HepG2 (cell line): ENCODE data around the gene CIBAR2. TPM values are rescaled to one million over a fixed set of nuclear protein-coding genes. Genes with fewer than 3 reads are reported as not detected.

ENCODE experiments used
- CREM ChIP-seq, 2 experiments: sonication (generic) in 1 of 2; formaldehyde crosslinking in 1 of 2; IDR thresholded peaks; 2 replicates each; pipeline versions ENCODE4 v1.4.0 to v1.6.1; 2016 to 2020; ENCODE audit warnings: antibody characterized with exemption in 1 of 2, mild to moderate bottlenecking in 1 of 2, missing genetic modification reagents in 1 of 2
- HNF4A ChIP-seq: sonication (generic); formaldehyde crosslinking; IDR thresholded peaks from 2 replicates; pipeline ENCODE4 v1.4.0; 2020; ENCODE audit warnings: missing genetic modification reagents
- HOXA3 ChIP-seq: sonication (generic); formaldehyde crosslinking; IDR thresholded peaks from 2 replicates; pipeline ENCODE4 v1.5.0; 2020; ENCODE audit warnings: missing genetic modification reagents
- KDM1A ChIP-seq: IDR thresholded peaks from 2 replicates; pipeline ENCODE4 v1.6.1; 2016; ENCODE audit warnings: missing compliant biosample characterization
- KDM3A ChIP-seq: IDR thresholded peaks from 2 replicates; pipeline ENCODE4 v1.6.1; 2018; ENCODE audit warnings: low read depth, missing compliant biosample characterization
- MAFK ChIP-seq, 2 experiments: IDR thresholded peaks in 1 of 2; conservative IDR thresholded peaks in 1 of 2; 2 replicates each; pipeline ENCODE4 v1.6.1; 2011; ENCODE audit warnings: improper control_type of control experiment in 2 of 2, low read length in 2 of 2
- MATR3 ChIP-seq: sonication (generic); formaldehyde crosslinking; IDR thresholded peaks from 2 replicates; pipeline ENCODE4 v1.4.0; 2020; ENCODE audit warnings: missing genetic modification reagents
- NFE2 ChIP-seq: sonication (generic); formaldehyde crosslinking; IDR thresholded peaks from 2 replicates; pipeline ENCODE4 v1.4.0; 2020; ENCODE audit warnings: missing genetic modification reagents
- NR2C2 ChIP-seq: sonication (generic); formaldehyde crosslinking; IDR thresholded peaks from 2 replicates; pipeline ENCODE4 v1.4.0; 2020; ENCODE audit warnings: missing genetic modification reagents, mild to moderate bottlenecking, moderate library complexity, borderline replicate concordance
- SMAD1 ChIP-seq: sonication (generic); formaldehyde crosslinking; IDR thresholded peaks from 2 replicates; pipeline ENCODE4 v1.4.0; 2020; ENCODE audit warnings: missing genetic modification reagents, low read depth, mild to moderate bottlenecking, borderline replicate concordance
- XBP1 ChIP-seq: sonication (generic); formaldehyde crosslinking; IDR thresholded peaks from 2 replicates; pipeline ENCODE4 v1.5.0; 2020; ENCODE audit warnings: missing genetic modification reagents
- ZFP90 ChIP-seq: sonication (generic); formaldehyde crosslinking; IDR thresholded peaks from 2 replicates; pipeline ENCODE4 v1.8.0; 2022; ENCODE audit warnings: missing genetic modification reagents, mild to moderate bottlenecking, inconsistent platforms, borderline replicate concordance
- ZNF235 ChIP-seq: sonication (generic); formaldehyde crosslinking; IDR thresholded peaks from 2 replicates; pipeline ENCODE4 v1.8.1; 2023; ENCODE audit warnings: mild to moderate bottlenecking, missing genetic modification reagents, borderline replicate concordance
- ZNF3 ChIP-seq: IDR thresholded peaks from 2 replicates; pipeline ENCODE4 v1.7.0; 2017; ENCODE audit warnings: inconsistent platforms
- ZNF350 ChIP-seq: sonication (generic); formaldehyde crosslinking; IDR thresholded peaks from 2 replicates; pipeline ENCODE4 v1.4.0; 2020; ENCODE audit warnings: mild to moderate bottlenecking, low read depth, missing genetic modification reagents, borderline replicate concordance
- ZNF678 ChIP-seq: sonication (generic); formaldehyde crosslinking; IDR thresholded peaks from 2 replicates; pipeline ENCODE4 v1.4.0; 2020; ENCODE audit warnings: mild to moderate bottlenecking, missing genetic modification reagents
- ZNF773 ChIP-seq: sonication (generic); formaldehyde crosslinking; IDR thresholded peaks from 2 replicates; pipeline ENCODE4 v1.4.0; 2020; ENCODE audit warnings: missing genetic modification reagents, borderline replicate concordance
- polyA plus RNA-seq, 8 experiments: library from polyadenylated mRNA; depleted of rRNA in 3 of 8; stranded (reverse) in 7 of 8; unstranded in 1 of 8; fragments of >200 nt; fragmentation: Illumina TruSeq in 4 of 8; extraction: Trizol in 4 of 8; gene quantifications; 2 replicates each; pipeline versions ENCODE4 v1.2.1 to v1.2.3, GENCODE V29; 2011 to 2016; ENCODE audit warnings: low read depth in 4 of 8, missing spikeins in 1 of 8, mixed read lengths in 1 of 8; ENCODE audit not compliant: insufficient read depth in 1 of 8
- total RNA-seq, 5 experiments: library from RNA; depleted of rRNA; stranded (reverse); fragments of >200 nt; fragmentation: Illumina TruSeq; extraction: Trizol; gene quantifications; 2 replicates each; pipeline ENCODE4 v1.2.3, GENCODE V29; 2016; ENCODE audit warnings: low read depth in 1 of 5
- TF ChIP-seq, protein P1 (sequence below): sonication (generic); formaldehyde crosslinking; conservative IDR thresholded peaks from 2 replicates; pipeline ENCODE4 v1.4.0; 2020; ENCODE audit warnings: mild to moderate bottlenecking, missing genetic modification reagents, moderate library complexity
- TF ChIP-seq, protein P2 (sequence below): sonication (generic); formaldehyde crosslinking; IDR thresholded peaks from 2 replicates; pipeline ENCODE4 v1.8.1; 2023; ENCODE audit warnings: mild to moderate bottlenecking, moderate library complexity, missing genetic modification reagents
- TF ChIP-seq, protein P3 (sequence below): sonication (generic); formaldehyde crosslinking; IDR thresholded peaks from 2 replicates; pipeline ENCODE4 v1.4.0; 2020; ENCODE audit warnings: mild to moderate bottlenecking, low read depth, missing genetic modification reagents
- TF ChIP-seq, protein P4 (sequence below): sonication (generic); formaldehyde crosslinking; IDR thresholded peaks from 2 replicates; pipeline ENCODE4 v1.4.0; 2020; ENCODE audit warnings: missing genetic modification reagents; ENCODE audit errors: not compliant biosample characterization

The CIBAR2 gene
- total and polyA plus RNA-seq, 2 of the 13 experiments (the other 11 are each of a cell fraction or from before 2014, with no cell fraction given), result not detected

DNA sequence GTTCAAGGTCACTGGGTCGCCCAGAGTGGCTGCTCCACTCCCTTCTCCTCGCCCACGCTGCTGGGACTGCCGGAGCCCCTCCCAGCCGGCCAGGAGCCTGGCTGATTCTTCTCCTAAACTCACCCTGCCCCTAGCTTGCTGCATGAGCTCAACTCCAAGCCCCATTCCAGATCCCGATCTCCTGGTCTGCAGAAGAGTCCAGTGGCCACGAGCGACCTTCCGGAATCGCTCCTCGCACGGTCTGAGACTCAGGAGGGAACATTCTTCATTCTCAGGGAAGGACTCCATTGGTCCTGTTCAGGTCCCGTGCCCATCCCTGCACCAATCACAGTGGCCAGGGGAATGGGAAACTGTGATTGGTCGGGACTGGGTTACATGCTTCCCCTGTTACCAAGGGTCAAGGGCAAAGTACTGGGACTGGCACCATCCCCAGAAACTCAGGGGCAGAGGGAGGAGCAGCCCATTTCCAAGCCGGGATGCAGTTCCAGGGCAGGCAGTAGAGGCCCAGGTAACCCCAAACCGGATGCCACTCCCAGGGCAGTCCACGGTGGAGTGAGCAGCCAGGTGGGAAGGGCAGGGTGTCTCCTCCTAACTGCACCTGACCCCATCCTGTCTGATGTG is 24.5 kb upstream of the CIBAR2 start (continued):
- TF ChIP-seq, protein P1, sequence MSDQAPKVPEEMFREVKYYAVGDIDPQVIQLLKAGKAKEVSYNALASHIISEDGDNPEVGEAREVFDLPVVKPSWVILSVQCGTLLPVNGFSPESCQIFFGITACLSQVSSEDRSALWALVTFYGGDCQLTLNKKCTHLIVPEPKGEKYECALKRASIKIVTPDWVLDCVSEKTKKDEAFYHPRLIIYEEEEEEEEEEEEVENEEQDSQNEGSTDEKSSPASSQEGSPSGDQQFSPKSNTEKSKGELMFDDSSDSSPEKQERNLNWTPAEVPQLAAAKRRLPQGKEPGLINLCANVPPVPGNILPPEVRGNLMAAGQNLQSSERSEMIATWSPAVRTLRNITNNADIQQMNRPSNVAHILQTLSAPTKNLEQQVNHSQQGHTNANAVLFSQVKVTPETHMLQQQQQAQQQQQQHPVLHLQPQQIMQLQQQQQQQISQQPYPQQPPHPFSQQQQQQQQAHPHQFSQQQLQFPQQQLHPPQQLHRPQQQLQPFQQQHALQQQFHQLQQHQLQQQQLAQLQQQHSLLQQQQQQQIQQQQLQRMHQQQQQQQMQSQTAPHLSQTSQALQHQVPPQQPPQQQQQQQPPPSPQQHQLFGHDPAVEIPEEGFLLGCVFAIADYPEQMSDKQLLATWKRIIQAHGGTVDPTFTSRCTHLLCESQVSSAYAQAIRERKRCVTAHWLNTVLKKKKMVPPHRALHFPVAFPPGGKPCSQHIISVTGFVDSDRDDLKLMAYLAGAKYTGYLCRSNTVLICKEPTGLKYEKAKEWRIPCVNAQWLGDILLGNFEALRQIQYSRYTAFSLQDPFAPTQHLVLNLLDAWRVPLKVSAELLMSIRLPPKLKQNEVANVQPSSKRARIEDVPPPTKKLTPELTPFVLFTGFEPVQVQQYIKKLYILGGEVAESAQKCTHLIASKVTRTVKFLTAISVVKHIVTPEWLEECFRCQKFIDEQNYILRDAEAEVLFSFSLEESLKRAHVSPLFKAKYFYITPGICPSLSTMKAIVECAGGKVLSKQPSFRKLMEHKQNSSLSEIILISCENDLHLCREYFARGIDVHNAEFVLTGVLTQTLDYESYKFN, result peak; percentile 66
- TF ChIP-seq, protein P2, sequence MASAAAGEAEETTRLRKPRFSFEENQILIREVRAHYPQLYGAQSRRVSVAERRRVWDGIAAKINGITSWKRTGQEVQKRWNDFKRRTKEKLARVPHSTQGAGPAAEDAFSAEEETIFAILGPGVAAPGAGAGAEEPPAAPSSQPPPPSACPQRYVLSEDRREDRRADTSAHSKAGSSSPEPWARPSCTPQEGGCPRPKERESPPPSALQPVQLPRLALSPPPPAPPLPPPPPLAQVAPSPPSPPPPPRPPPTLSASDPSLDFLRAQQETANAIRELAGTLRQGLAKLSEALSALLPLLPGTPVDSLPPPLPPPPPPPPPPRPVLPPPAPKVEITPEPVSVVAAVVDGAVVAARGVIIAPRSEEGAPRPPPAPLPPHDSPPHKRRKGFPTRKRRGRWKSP (CRISPR knock-in tag), result no peak
- no peak for TF ChIP-seq ZNF3 (CRISPR knock-in tag)
- TF ChIP-seq ZNF678 (CRISPR knock-in tag), result peak; percentile 87
- TF ChIP-seq HNF4A (CRISPR knock-in tag), result peak; percentile 62
- peak; percentile 93 for TF ChIP-seq NR2C2 (CRISPR knock-in tag)
- peak; percentile 39; the same call in 1 of the 2 replicates for TF ChIP-seq ZNF350 (CRISPR knock-in tag)
- TF ChIP-seq MATR3 (CRISPR knock-in tag), result no peak
- TF ChIP-seq XBP1 (CRISPR knock-in tag), result no peak
- TF ChIP-seq, protein P3, sequence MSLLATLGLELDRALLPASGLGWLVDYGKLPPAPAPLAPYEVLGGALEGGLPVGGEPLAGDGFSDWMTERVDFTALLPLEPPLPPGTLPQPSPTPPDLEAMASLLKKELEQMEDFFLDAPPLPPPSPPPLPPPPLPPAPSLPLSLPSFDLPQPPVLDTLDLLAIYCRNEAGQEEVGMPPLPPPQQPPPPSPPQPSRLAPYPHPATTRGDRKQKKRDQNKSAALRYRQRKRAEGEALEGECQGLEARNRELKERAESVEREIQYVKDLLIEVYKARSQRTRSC (CRISPR knock-in tag), result no peak
- 0 out of 2 replicates have a peak, but pooled peaks have one; percentile 24 for TF ChIP-seq KDM3A
- 0 out of 2 replicates have a peak, but pooled peaks have one; percentile 5 for TF ChIP-seq NFE2
- TF ChIP-seq ZNF773 (CRISPR knock-in tag), result no peak
- TF ChIP-seq HOXA3 (CRISPR knock-in tag), result peak; percentile 25
- peak; percentile 59; the same call in 1 of the 2 replicates for TF ChIP-seq ZFP90 (CRISPR knock-in tag)
- TF ChIP-seq CREM (IDR thresholded peaks at IDR 0.05), result peak; percentile 11; the same call in 1 of the 2 replicates
- TF ChIP-seq CREM (CRISPR knock-in tag; IDR thresholded peaks at IDR 0.05), result no peak
- no peak for TF ChIP-seq ZNF235 (CRISPR knock-in tag)
- TF ChIP-seq, protein P4, sequence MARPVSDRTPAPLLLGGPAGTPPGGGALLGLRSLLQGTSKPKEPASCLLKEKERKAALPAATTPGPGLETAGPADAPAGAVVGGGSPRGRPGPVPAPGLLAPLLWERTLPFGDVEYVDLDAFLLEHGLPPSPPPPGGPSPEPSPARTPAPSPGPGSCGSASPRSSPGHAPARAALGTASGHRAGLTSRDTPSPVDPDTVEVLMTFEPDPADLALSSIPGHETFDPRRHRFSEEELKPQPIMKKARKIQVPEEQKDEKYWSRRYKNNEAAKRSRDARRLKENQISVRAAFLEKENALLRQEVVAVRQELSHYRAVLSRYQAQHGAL (CRISPR knock-in tag), result no peak
- no peak; the same call in 1 of the 2 replicates for TF ChIP-seq KDM1A (CRISPR knock-in tag)
- TF ChIP-seq MAFK (conservative IDR thresholded peaks at IDR 0.05 in 1 of 2, IDR thresholded peaks at IDR 0.05 in 1 of 2; ENCODE audit: low read length in 2 of 2), result no peak
- TF ChIP-seq SMAD1 (CRISPR knock-in tag), result peak; percentile 55; the same call in 1 of the 2 replicates
